HG03521 (cell line): ENCODE results near the gene JDP2.
A peak's percentile ranks its signal among the peaks of the same experiment; 100 is the strongest.
"Not testable (repeated sequence)": the region's sequence is repeated elsewhere in the genome, so short reads cannot be mapped to it uniquely, and the experiment has no call there.

Source experiments
- ATAC-seq: cut with Tn5 transposase; IDR thresholded peaks from one replicate; pipeline ENCODE4 v1.9.1; 2021; ENCODE audit warnings: mild to moderate bottlenecking, moderate library complexity; ENCODE audit not compliant: unreplicated experiment

Gene JDP2, protein sequence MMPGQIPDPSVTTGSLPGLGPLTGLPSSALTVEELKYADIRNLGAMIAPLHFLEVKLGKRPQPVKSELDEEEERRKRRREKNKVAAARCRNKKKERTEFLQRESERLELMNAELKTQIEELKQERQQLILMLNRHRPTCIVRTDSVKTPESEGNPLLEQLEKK

DNA sequence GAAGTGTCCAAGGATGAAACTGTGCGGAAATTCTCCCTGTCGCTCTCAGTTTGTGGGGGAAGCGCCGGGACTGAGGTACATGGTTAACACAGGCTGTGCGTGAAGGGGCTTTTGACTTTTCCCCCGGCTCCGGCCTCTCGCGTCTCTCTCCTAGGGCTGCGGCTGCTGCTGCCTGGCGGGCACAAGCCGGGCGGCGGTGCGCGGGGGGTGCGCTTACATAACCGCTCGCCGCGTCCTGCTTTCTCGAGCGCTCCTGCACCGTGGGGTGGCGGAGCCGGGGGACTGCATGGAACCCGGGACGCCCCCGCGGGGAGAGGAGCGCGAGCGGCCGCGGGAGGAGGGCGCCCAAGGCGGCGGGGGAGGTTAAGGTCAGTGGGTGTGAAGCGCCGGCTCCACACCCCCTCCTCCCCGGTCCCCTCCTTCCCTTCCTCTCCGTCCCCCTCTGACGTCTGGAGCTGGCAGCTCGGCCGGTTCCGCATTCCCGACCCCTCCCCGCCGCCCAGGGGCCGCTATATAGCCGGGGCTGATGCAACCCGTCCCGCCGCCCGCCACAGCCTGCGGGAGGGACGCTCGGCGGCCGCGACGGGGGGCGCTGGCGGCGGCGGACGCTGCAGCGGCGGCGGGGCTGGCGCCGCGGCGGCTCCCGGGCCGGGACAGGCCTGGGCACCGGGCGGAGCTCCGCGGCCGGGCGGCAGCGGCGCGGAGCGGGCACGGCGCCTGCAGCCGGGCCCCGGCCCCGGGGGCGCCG, at the start of gene JDP2:
Gene JDP2, plus strand, starts transcription at position 541 of the 748 bp plus-strand sequence. CDS start 9,899 bp downstream, outside the sequence.
- ATAC-seq, result peak; percentile 37

DNA sequence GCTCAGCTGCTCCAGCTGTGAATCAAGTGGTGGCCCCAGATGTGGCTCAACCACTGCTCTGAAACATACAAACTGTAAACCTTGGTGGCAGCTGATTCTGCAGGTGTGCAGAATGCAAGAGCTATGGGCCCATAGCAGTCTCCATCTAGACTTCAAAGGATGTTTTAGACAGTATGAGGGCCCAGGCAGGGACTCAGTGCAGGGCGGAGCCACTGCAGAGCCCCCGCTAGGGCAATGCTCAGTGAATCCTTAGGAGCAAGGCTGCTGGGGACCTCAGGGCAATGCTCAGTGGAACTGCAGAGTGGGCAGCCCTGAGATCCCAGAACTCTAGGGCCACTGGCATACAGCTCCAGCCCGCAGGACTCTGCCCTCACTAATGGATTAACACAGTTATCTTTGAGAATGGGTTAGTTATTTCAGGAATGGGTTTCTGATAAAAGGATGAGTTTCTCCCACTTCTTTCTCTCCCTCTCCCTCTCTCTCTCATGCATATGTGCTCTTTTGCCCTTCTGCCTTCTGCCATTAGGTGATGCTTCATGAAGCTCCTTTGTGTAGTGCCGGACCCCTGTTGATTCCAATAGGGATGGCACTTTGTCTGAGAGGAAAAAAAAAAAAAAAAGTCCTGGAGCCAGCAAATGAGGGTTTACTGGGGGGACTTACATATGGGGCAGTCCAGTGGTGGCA, 48.4 kb upstream of the JDP2 start:
- ATAC-seq, result no peak

DNA sequence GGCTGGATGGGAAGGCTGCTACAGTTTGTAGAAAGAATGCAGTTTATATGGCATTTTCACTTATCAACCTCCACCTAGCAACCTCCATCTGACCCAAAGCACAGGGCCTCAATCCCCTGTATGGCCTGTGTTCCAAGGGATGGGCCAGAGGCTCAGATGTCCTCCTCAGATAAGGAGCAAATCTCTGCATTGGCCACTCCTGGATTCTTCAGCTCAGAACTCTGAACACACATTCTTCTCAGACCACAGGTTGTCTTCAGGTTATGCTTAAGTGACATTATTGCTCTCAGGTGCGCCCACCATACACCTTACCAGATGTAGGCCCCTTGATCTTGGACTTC, 47.9 kb upstream of the JDP2 start:
- no peak for ATAC-seq

DNA sequence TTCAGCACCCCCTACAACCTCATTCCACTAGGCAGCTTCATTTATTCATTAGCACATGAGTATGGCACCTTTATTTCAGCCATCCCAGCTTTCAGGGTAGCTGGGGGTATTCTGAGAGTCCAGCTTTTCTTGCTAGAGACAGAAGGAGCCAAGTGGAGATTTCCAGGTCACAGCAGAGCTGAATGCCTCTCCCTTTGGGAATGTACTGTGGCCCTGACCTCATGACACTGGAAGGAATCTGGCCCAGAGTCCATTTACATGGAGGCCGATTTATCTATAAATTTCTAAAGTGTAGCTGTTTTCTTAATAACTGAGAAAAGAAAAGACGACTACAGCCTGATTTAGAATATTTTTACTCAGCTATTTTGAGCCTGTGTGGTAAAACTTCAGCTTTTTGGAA, 47.2 kb upstream of the JDP2 start:
- ATAC-seq, result no peak

GRCh38 chr14:75381642-75382041, 46.2 kb upstream of the JDP2 start:
- no peak for ATAC-seq

DNA sequence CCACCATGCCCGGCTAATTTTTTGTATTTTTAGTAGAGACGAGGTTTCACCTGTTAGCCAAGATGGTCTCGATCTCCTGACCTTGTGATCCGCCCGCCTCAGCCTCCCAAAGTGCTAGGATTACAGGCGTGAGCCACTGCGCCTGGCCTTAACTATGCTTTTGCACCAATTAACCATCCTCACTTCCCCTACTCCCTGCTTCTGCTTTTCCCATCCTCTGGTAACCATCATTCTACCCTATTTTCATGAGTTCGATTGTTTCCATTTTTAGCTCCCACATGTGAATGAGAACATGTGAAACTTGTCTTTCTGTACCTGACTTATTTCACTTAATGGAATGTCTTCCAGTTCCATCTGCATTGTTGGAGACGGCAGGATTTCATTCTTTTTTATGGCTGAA, 44.6 kb upstream of the JDP2 start:
- not testable (repeated sequence) for ATAC-seq

DNA sequence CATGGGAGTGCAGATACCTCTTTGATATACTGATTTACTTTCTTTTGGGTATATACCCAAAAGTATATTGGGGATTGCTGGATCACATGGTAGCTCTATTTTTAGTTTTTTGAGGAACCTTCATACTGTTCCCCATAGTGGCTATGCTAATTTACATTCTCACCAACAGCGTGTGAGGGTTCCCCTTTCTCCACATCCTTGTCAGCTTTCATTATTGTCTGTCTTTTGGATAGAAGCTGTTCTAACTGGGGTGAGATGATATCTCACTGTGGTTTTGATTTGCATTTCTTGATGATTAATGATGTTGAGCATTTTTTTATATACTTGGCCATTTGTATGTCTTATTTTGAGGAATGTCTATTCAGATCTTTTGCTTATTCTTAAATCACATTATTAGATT, 44.1 kb upstream of the JDP2 start:
- no peak for ATAC-seq

- no peak for ATAC-seq
Observed at GRCh38 chr14:75389679-75390078, 38.1 kb upstream of the JDP2 start.

GRCh38 chr14:75390183-75390582, 37.6 kb upstream of the JDP2 start:
- no peak for ATAC-seq

GRCh38 chr14:75391953-75392352, 35.9 kb upstream of the JDP2 start:
- ATAC-seq, result no peak

- ATAC-seq, result no peak
Observed at GRCh38 chr14:75392686-75393641, 34.9 kb upstream of the JDP2 start.

DNA sequence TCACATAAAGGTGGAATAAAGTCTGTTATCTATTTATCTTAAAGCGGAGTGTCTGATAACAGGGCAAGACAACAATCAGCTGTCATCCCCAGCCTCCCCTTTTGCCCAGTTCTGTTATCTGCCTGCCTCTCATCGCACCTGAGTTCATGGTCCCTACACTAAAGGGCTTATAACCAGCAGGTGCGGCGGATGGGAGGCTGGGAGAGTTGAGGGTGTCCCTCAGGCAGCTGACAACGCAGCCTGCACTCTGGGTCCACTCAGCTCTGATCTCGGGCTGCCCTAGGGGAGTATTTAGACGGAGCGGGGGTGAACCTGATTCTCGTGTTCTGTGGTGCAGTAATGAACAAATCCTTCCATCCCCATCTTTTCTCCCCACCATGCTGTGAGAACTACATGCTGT, 34.0 kb upstream of the JDP2 start:
- no peak for ATAC-seq

GRCh38 chr14:75395862-75396261, 32.0 kb upstream of the JDP2 start:
- no peak for ATAC-seq

DNA sequence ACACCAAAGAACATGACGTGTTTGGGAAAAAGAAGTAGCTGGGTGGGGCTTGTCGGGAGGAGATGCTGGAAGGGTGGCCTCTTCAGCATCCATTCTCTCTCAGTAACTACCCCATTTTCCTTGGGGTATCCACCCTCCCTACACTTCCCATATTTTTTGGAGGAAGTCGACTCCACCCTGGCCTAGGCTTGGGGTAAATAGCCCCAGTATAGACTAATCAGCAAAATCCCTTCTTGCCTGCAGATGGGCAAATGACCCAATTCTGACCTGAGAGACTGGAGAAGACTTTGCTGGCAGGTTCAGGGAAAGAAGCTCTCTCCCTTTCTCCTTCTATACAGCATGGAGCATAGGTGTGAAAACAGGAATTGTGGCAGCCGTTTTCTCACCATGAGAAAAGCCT, 28.5 kb upstream of the JDP2 start:
- no peak for ATAC-seq

DNA sequence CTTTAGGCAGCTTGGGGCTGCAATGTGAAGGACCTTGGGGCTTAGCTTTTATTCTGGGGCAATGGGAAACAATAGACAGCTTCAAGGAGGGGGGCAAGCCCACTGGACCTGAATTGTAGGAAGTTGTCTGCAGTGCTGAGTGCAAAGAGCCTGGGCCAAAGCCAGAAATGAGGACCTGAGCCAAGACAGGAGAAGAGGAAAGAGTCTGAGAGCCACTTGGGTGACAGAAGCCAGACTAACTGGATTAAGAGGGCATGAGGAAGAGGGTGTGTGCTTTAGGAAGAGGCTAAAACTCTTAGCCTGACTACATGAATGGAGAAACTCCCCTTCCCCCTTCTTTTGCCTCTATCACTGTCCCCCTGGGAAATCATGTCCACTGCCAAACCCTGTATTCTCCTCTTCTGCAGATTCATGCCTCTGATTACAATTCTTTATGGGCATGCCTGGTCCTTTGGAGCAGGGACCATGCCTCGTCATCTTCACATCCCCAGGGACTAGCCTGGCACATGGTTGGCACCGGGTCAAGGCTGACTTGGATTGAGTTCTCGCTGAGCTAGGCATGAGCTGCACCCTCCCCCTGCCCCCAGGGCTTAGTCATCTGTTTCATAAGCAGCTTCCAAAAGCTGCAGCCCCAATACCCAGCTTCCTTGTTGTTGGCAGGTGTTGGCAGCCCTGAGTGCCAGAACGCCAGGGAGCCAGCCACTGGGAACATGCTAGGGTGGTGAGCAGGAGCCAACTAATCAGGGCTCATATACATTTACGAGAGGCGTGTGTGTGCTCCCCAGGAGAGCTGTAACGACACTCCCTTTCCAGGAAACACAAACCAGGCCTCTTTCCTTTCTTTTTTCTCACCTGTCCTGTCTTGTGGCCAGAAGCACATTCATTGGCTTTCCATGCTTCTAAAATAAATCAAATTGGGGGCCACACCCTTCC, 27.7 kb upstream of the JDP2 start:
- no peak for ATAC-seq

- no peak for ATAC-seq
Observed at GRCh38 chr14:75401361-75401760, 26.5 kb upstream of the JDP2 start.

GRCh38 chr14:75402867-75403413, 24.9 kb upstream of the JDP2 start:
- no peak for ATAC-seq

DNA sequence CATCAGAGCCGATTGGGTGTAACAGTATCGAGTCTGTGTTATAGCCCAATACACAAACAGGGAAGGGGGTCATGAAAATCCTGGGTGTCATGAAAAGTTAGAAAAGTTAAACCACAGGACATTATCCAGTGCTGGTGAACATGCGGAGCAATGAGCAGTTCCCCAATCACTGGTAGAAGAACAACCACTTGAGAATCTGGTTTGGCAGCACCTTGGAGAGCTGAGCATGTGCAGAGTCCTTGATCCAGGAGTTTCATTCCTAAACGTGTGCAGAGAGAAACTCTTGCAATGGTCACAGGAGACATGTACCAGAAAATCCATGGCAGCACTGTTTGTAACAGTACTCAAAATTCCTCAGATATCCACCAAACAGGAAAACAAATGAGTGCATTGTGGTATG, 23.0 kb upstream of the JDP2 start:
- no peak for ATAC-seq

DNA sequence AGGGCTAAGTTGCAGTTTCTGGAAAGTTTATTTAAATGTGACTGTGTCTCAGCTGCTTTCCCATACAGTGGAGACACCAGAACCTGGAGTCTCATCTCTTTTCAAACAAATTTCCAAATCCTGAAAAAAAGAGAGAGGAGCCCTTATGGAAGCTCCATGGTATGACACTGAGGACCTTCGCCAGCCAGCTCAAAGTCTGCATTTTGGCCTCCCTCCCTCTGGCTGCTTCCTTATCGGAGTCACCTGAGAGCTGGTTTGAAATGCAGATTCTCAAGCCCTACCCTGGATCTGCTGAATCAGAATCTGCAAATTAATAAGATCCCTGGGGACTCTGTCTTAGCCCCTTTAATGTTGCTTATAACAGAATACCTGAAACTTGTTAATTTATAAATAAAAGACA, 21.7 kb upstream of the JDP2 start:
- ATAC-seq, result no peak

GRCh38 chr14:75406856-75407255, 21.0 kb upstream of the JDP2 start:
- ATAC-seq, result no peak
